Sigmoid colon (tissue), 7 donors: ENCODE measurements around the gene KIF13A. TPM values are rescaled to one million over a fixed set of nuclear protein-coding genes. Genes with fewer than 3 reads are reported as not detected.

Source experiments
- DNase-seq: peaks from one replicate; pipeline ENCODE4 v3.0.0-alpha.2; 2019
- H3K27ac ChIP-seq, 4 donors: fragments of 200-600 bp; sonication (generic); one replicate each; pipeline ENCODE4 v1.5.1; 2016 to 2019; ENCODE audit warnings: mild to moderate bottlenecking in 1 of 4
- H3K27me3 ChIP-seq, 3 donors: fragments of 200-600 bp; sonication (generic); one replicate each; pipeline ENCODE4 v1.5.1; 2019; ENCODE audit warnings: mild to moderate bottlenecking in 1 of 3
- H3K36me3 ChIP-seq, 4 donors: fragments of 200-600 bp; sonication (generic); one replicate each; pipeline ENCODE4 v1.5.1; 2016 to 2019
- H3K4me1 ChIP-seq, 4 donors: fragments of 200-600 bp; sonication (generic); one replicate each; pipeline ENCODE4 v1.5.1; 2017 to 2019
- H3K4me3 ChIP-seq, 4 donors: fragments of 200-600 bp; sonication (generic); one replicate each; pipeline ENCODE4 v1.5.1; 2017 to 2019; ENCODE audit warnings: mild to moderate bottlenecking in 2 of 4, moderate library complexity in 1 of 4
- H3K9me3 ChIP-seq, 4 donors: fragments of 200-600 bp in 3 of 4; sonication (generic) in 3 of 4; one replicate each; pipeline versions ENCODE4 v1.5.1 to v1.6.1; 2013 to 2019
- EP300 ChIP-seq, 4 donors: sonication (generic); formaldehyde crosslinking; IDR thresholded peaks; one replicate each; pipeline ENCODE4 v1.6.1; 2017; ENCODE audit warnings: antibody characterized with exemption in 4 of 4
- POLR2A ChIP-seq, 2 donors: fragments of 450-650 bp; IDR thresholded peaks; one replicate each; pipeline ENCODE4 v1.6.1; 2016; ENCODE audit warnings: antibody characterized with exemption in 2 of 2, mild to moderate bottlenecking in 2 of 2, moderate library complexity in 2 of 2
- POLR2AphosphoS5 ChIP-seq, 4 donors: sonication (generic); formaldehyde crosslinking; IDR thresholded peaks; one replicate each; pipeline ENCODE4 v1.6.1; 2017; ENCODE audit warnings: antibody characterized with exemption in 4 of 4
- WGBS, 2 donors: extraction: QIAGEN DNeasy Blood & Tissue Kit; methylation state at CpG; one replicate each; pipeline ENCODE4 v1.1.7; 2013; 5-methylcytosine and 5-hydroxymethylcytosine counted together
- intact Hi-C: fragments of 100-400 bp; cut with DNase I; formaldehyde crosslinking; loops from one replicate; pipeline ENCODE4 v1.15.1; 2023
- polyA plus RNA-seq, 3 donors: library from polyadenylated mRNA; stranded (reverse); fragments of 200-250 nt; gene quantifications; one replicate each; pipeline ENCODE4 v1.2.3, GENCODE V29; 2013
- total RNA-seq, 4 donors: library from RNA; depleted of rRNA; stranded (reverse); fragments of >200 nt; gene quantifications; one replicate each; pipeline ENCODE4 v1.1.0, GENCODE V29; 2016
- TF ChIP-seq, protein P1 (sequence below), 4 experiments: fragments of 450-650 bp in 3 of 4; fragments of 200-600 bp in 1 of 4; IDR thresholded peaks; one replicate each; pipeline ENCODE4 v1.5.1; 2016 to 2019; ENCODE audit warnings: antibody characterized with exemption in 4 of 4, mild to moderate bottlenecking in 3 of 4, moderate library complexity in 2 of 4
- donor health status: healthy with polysubstance abuse.
- donor health status: Bipolar disorder and iron deficiency.
- donor health status: healthy.

The KIF13A gene
- total and polyA plus RNA-seq, 7 donors: 18.5 to 73.8 (median 55.3) TPM

DNA sequence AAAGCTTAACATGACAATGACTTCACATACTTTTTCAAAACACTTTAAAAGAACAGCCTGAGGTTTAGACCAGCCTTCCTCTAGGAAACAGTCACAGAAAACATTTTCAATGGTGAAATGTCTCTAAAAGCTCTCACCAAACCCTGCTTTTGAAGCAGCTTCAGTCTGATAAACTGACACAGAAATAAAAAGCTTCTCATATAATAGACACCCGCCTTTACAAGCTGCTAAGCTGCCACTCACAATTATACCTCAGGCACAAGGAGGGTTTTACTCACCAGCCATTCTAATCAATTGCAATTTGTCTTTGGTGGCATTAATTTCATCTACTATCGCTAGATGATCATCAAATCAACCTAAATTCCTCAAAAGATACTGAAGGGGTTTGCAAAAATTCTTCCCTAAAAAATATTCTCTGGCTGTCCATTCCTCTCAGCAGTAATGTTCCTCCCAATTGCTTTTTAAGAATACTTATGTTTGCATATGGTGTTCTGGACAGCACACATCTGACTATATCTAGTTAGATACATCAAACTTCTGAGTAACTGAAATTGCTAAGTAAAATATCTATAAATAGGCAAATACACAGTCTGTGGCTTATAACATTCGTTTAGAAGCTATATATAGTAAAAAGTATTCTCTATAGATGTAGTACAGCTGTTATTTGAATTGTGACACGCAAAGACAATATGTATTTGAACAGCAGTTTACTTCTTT is 29.4 kb downstream of the KIF13A start:
- 70 to 73% methylated on average over 4 of the region's 4 CpGs for WGBS, 2 donors

DNA sequence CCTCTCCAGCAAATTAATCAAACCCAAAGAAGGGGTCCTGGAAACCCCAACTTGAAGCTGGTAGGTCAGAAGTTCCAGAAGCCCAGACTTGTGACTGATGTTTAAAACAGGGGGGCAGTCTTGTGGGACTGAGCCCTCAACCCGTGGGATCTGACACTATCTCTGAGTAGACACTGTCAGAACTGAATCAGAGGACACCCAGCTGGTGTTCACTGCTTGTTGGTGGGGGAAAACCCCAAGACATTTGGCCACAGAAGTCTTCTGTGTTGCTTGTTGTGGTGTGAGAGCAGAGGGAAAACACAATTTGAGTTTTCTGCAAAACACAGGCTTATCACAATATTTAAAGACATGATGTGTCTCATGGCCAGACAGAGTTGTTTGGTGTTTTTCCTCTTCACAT is 29.9 kb downstream of the KIF13A start:
- Histone ChIP-seq H3K36me3 (no peaks in the 10 kb centered on the region), H3K9me3 (no peaks in the 10 kb centered on the region), H3K27ac (peak overlapping the region in 2 of 4 donors; percentile 31 to 46), H3K27me3 (no peaks in the 10 kb centered on the region), H3K4me3 (no peak overlapping the region), H3K4me1 (peaks cover 0 to 66% (median 59%) of the 10 kb centered on the region in 4 donors)
- no peak for DNase-seq
- 15 to 29% methylated on average over 1 of the region's 1 CpG for WGBS, 2 donors
- TF ChIP-seq POLR2A (IDR thresholded peaks at IDR 0.05) (no peak), EP300 (IDR thresholded peaks at IDR 0.05) (no peak)
- intact Hi-C loops: no loop called here

More for the DNA sequence above, 29.4 kb downstream of the KIF13A start:
- intact Hi-C loops: no loop called here
- Histone ChIP-seq H3K36me3 (no peaks in the 10 kb centered on the region), H3K27me3 (no peaks in the 10 kb centered on the region), H3K4me3 (no peak overlapping the region), H3K4me1 (peaks cover 0 to 71% (median 64%) of the 10 kb centered on the region in 4 donors), H3K9me3 (no peaks in the 10 kb centered on the region), H3K27ac (peak overlapping the region in 3 of 4 donors; percentile 31 to 81 (median 46))
- no peak for DNase-seq
- no peak for TF ChIP-seq POLR2A (IDR thresholded peaks at IDR 0.05)
- no peak for TF ChIP-seq EP300 (IDR thresholded peaks at IDR 0.05)
- TF ChIP-seq POLR2AphosphoS5 (IDR thresholded peaks at IDR 0.05): no peak
- TF ChIP-seq, protein P1, sequence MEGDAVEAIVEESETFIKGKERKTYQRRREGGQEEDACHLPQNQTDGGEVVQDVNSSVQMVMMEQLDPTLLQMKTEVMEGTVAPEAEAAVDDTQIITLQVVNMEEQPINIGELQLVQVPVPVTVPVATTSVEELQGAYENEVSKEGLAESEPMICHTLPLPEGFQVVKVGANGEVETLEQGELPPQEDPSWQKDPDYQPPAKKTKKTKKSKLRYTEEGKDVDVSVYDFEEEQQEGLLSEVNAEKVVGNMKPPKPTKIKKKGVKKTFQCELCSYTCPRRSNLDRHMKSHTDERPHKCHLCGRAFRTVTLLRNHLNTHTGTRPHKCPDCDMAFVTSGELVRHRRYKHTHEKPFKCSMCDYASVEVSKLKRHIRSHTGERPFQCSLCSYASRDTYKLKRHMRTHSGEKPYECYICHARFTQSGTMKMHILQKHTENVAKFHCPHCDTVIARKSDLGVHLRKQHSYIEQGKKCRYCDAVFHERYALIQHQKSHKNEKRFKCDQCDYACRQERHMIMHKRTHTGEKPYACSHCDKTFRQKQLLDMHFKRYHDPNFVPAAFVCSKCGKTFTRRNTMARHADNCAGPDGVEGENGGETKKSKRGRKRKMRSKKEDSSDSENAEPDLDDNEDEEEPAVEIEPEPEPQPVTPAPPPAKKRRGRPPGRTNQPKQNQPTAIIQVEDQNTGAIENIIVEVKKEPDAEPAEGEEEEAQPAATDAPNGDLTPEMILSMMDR (IDR thresholded peaks at IDR 0.05): no peak

DNA sequence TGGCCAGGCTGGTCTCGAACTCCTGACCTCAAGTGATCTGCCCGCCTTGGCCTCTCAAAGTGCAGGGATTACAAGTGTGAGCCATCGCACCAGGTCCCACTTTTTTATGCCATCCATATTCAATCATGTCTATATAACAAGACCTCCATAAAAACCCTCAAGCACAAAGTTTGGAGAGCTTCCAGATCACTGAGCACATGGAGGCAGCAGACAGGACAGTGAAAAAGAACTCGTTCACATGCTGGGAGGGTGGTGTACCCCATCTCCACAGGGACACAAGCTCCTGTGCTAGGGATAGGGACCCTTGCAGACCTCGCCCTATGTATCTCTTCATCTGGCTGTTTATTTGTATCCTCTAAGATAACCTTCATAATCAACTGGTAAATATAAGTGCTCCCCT is 30.3 kb downstream of the KIF13A start:
- intact Hi-C loops: no loop called here
- Histone ChIP-seq H3K36me3 (no peaks in the 10 kb centered on the region), H3K4me3 (no peak overlapping the region), H3K27me3 (no peaks in the 10 kb centered on the region), H3K9me3 (no peaks in the 10 kb centered on the region), H3K4me1 (peaks cover 0 to 62% (median 55%) of the 10 kb centered on the region in 4 donors), H3K27ac (peak overlapping the region in 2 of 4 donors; percentile 31 to 46)
- WGBS, 2 donors: 87 to 90% methylated on average over 5 of the region's 5 CpGs
- no peak for TF ChIP-seq EP300 (IDR thresholded peaks at IDR 0.05)
- TF ChIP-seq, protein P1 (IDR thresholded peaks at IDR 0.05): no peak
- no peak for DNase-seq

DNA sequence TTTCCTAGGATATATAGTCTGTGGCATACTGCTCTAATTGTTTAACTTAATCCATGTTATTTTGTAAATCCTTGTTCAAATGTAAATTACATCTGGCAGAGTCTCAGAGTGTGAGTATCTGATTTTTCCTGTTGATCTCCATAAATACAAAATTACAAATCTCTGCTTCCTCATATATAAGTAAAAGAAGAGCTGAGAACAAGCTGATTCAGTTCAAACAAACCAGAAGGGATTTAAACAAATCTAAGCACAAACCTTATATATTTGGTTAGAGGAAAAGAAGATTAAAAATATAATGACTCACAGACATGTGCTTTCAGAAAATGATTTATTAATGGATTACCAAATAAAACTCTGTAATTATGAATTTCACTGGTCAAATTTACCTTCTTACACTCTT is 37.3 kb downstream of the KIF13A start:
- no peak for DNase-seq
- TF ChIP-seq POLR2A (IDR thresholded peaks at IDR 0.05): no peak
- no peak for TF ChIP-seq POLR2AphosphoS5 (IDR thresholded peaks at IDR 0.05)
- TF ChIP-seq EP300 (IDR thresholded peaks at IDR 0.05): no peak
- TF ChIP-seq, protein P1 (IDR thresholded peaks at IDR 0.05): no peak
- H3K4me1 ChIP-seq: peaks cover 0 to 43% (median 32%) of the 10 kb centered on the region in 4 donors
- H3K27me3 ChIP-seq: no peaks in the 10 kb centered on the region
- H3K36me3 ChIP-seq: no peaks in the 10 kb centered on the region
- H3K27ac ChIP-seq: peak overlapping the region in 3 of 4 donors; percentile 19 to 49 (median 30)
- H3K4me3 ChIP-seq: no peak overlapping the region
- no peaks in the 10 kb centered on the region for H3K9me3 ChIP-seq
- intact Hi-C loops: no loop called here

DNA sequence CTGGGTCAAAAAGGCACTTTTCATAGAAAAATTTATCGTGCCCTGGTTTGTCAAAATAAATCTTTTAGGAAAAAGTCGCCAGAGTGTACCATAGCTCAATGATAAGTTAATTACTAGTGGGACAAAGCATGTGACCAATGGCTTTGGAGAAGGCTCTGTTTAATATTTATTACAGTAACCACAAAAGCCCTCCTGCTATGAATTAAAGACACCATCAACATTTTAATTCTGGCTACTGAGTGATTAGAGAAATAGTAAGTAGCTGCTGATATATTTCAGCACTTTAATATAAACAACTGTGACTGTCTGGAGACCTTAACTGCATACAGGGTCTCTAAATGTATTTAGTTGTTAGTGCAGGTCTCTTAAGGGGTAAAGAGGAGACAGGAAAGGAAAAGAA is 38.3 kb downstream of the KIF13A start:
- H3K9me3 ChIP-seq: no peaks in the 10 kb centered on the region
- TF ChIP-seq EP300 (IDR thresholded peaks at IDR 0.05) (no peak), POLR2A (IDR thresholded peaks at IDR 0.05) (no peak), POLR2AphosphoS5 (IDR thresholded peaks at IDR 0.05) (no peak)
- TF ChIP-seq, protein P1 (IDR thresholded peaks at IDR 0.05): no peak
- intact Hi-C loops: no loop called here
- H3K4me1 ChIP-seq: peaks cover 0 to 49% (median 40%) of the 10 kb centered on the region in 4 donors
- DNase-seq: no peak
- H3K27ac ChIP-seq: peak overlapping the region in 3 of 4 donors; percentile 19 to 53 (median 49)
- WGBS, 2 donors: 86 to 87% methylated on average over 2 of the region's 2 CpGs
- no peaks in the 10 kb centered on the region for H3K27me3 ChIP-seq
- no peaks in the 10 kb centered on the region for H3K36me3 ChIP-seq
- no peak overlapping the region for H3K4me3 ChIP-seq
